ENCODE measurements around the gene SLC9C1.

SLC9C1 gene

GRCh38 chr3:112228786-112229185, 65.2 kb downstream of the SLC9C1 start:
- ATAC-seq (ENCODE audit: insufficient read depth, low read depth), result no peak
- Histone ChIP-seq H3K4me3 (ENCODE audit: low read depth in 1 of 2, low read length in 2 of 2) (no peak overlapping the region), H3K79me2 (ENCODE audit: insufficient read depth, low read length) (no peaks in the 10 kb centered on the region), H3K4me1 (ENCODE audit: insufficient read depth, low read length) (no peaks in the 10 kb centered on the region), H3K9me3 (ENCODE audit: insufficient read depth, low read length, severe bottlenecking) (peaks cover 3% of the 10 kb centered on the region), H2AFZ (ENCODE audit: low read depth, low read length) (no peak overlapping the region), H3K27me3 (ENCODE audit: insufficient read depth, low read length, poor library complexity) (no peaks in the 10 kb centered on the region), H3K36me3 (ENCODE audit: insufficient read depth, low read length) (no peaks in the 10 kb centered on the region), H4K20me1 (ENCODE audit: insufficient read depth, low read length) (no peaks in the 10 kb centered on the region), H3K27ac (ENCODE audit: low read length) (no peak overlapping the region), H3K4me2 (ENCODE audit: insufficient read depth, low read length) (no peak overlapping the region), H3K9ac (ENCODE audit: low read depth, low read length) (no peak overlapping the region)
- DNase-seq, result no peak
- TF ChIP-seq, protein P1, sequence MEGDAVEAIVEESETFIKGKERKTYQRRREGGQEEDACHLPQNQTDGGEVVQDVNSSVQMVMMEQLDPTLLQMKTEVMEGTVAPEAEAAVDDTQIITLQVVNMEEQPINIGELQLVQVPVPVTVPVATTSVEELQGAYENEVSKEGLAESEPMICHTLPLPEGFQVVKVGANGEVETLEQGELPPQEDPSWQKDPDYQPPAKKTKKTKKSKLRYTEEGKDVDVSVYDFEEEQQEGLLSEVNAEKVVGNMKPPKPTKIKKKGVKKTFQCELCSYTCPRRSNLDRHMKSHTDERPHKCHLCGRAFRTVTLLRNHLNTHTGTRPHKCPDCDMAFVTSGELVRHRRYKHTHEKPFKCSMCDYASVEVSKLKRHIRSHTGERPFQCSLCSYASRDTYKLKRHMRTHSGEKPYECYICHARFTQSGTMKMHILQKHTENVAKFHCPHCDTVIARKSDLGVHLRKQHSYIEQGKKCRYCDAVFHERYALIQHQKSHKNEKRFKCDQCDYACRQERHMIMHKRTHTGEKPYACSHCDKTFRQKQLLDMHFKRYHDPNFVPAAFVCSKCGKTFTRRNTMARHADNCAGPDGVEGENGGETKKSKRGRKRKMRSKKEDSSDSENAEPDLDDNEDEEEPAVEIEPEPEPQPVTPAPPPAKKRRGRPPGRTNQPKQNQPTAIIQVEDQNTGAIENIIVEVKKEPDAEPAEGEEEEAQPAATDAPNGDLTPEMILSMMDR (IDR thresholded peaks at IDR 0.05; ENCODE audit: borderline replicate concordance, extremely low read depth, low read length, poor library complexity, severe bottlenecking), result no peak
- TF ChIP-seq EZH2 (IDR thresholded peaks at IDR 0.05; ENCODE audit: borderline replicate concordance, low read depth, low read length, severe bottlenecking), result no peak

DNA sequence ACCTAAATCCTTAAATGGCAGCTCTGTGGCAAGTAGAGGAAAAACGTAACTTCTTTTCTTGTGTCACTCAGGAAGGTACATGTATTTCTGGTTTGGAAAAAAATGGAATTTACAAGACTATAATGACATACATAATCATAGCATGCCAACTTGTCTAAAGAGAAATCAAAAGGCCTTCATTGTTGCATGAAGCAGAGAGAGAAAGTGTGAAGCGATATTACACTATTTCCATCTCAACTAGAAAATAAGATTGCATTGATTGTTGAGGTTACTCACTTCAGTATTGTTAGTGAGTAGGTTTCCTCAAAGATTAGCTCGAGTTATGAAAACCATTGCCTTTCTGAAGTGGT, 93.7 kb downstream of the SLC9C1 start:
- no peak for TF ChIP-seq EZH2 (IDR thresholded peaks at IDR 0.05; ENCODE audit: borderline replicate concordance, low read depth, low read length, severe bottlenecking)
- TF ChIP-seq, protein P1 (IDR thresholded peaks at IDR 0.05; ENCODE audit: borderline replicate concordance, extremely low read depth, low read length, poor library complexity, severe bottlenecking), result no peak
- Histone ChIP-seq H3K79me2 (ENCODE audit: insufficient read depth, low read length) (no peaks in the 10 kb centered on the region), H4K20me1 (ENCODE audit: insufficient read depth, low read length) (no peaks in the 10 kb centered on the region), H3K4me2 (ENCODE audit: insufficient read depth, low read length) (no peak overlapping the region), H3K27me3 (ENCODE audit: insufficient read depth, low read length, poor library complexity) (no peaks in the 10 kb centered on the region), H3K9me3 (ENCODE audit: insufficient read depth, low read length, severe bottlenecking) (no peaks in the 10 kb centered on the region), H3K9ac (ENCODE audit: low read depth, low read length) (no peak overlapping the region), H3K36me3 (ENCODE audit: insufficient read depth, low read length) (no peaks in the 10 kb centered on the region), H3K27ac (ENCODE audit: low read length) (no peak overlapping the region), H2AFZ (ENCODE audit: low read depth, low read length) (no peak overlapping the region), H3K4me3 (ENCODE audit: low read depth in 1 of 2, low read length in 2 of 2) (no peak overlapping the region), H3K4me1 (ENCODE audit: insufficient read depth, low read length) (no peaks in the 10 kb centered on the region)
- DNase-seq (no peak), ATAC-seq (ENCODE audit: insufficient read depth, low read depth) (no peak)

GRCh38 chr3:112199622-112200316, 94.2 kb downstream of the SLC9C1 start:
- H3K4me2 ChIP-seq (ENCODE audit: insufficient read depth, low read length), result no peak overlapping the region
- ATAC-seq (ENCODE audit: insufficient read depth, low read depth), result no peak

More at GRCh38 chr3:112199622-112200316, 94.2 kb downstream of the SLC9C1 start:
- no peak overlapping the region for H3K4me3 ChIP-seq (ENCODE audit: low read depth in 1 of 2, low read length in 2 of 2)
- H3K27ac ChIP-seq (ENCODE audit: low read length), result no peak overlapping the region
- no peaks in the 10 kb centered on the region for H3K9me3 ChIP-seq (ENCODE audit: insufficient read depth, low read length, severe bottlenecking)
- H3K9ac ChIP-seq (ENCODE audit: low read depth, low read length), result no peak overlapping the region
- no peak for DNase-seq
- H3K79me2 ChIP-seq (ENCODE audit: insufficient read depth, low read length), result no peaks in the 10 kb centered on the region
- no peaks in the 10 kb centered on the region for H3K36me3 ChIP-seq (ENCODE audit: insufficient read depth, low read length)
- no peaks in the 10 kb centered on the region for H3K27me3 ChIP-seq (ENCODE audit: insufficient read depth, low read length, poor library complexity)
- no peak overlapping the region for H2AFZ ChIP-seq (ENCODE audit: low read depth, low read length)
- H4K20me1 ChIP-seq (ENCODE audit: insufficient read depth, low read length), result no peaks in the 10 kb centered on the region
- H3K4me1 ChIP-seq (ENCODE audit: insufficient read depth, low read length), result no peaks in the 10 kb centered on the region
- TF ChIP-seq EZH2 (IDR thresholded peaks at IDR 0.05; ENCODE audit: borderline replicate concordance, low read depth, low read length, severe bottlenecking), result no peak
- TF ChIP-seq, protein P1 (IDR thresholded peaks at IDR 0.05; ENCODE audit: borderline replicate concordance, extremely low read depth, low read length, poor library complexity, severe bottlenecking), result no peak
